ENCODE measurements around the gene NXPE4.
"Not testable (repeated sequence)": the region's sequence is repeated elsewhere in the genome, so short reads cannot be mapped to it uniquely, and the experiment has no call there.

The NXPE4 gene

DNA sequence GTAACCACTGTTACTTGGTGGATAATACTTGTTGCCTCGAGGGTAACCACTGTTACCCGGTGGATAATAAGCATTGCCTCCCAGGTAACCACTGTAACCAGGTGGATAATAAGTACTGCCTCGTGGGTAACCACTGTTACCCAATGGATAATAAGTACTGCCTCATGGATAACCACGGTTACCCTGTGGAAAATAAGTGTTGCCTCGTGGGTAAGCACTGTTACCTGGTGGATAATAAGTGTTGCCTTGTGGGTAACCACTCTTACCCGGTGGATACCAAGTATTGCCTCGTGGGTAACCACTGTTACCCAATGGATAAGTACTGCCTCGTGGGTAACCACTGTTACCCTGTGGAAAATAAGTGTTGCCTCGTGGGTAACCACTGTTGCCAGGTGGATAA, 13.0 kb upstream of the NXPE4 start:
- not testable (repeated sequence) for H2AK5ac ChIP-seq (ENCODE audit: low read length); H3K56ac ChIP-seq (ENCODE audit: low read length); H2BK120ac ChIP-seq (ENCODE audit: low read depth, low read length); H3K4me2 ChIP-seq (ENCODE audit: low read length); H4K5ac ChIP-seq (ENCODE audit: low read length); H3K27me3 ChIP-seq (ENCODE audit: insufficient read depth, low read length, poor library complexity); H3K79me1 ChIP-seq (ENCODE audit: low read length); H3K36me3 ChIP-seq (ENCODE audit: control insufficient read depth, insufficient read depth, low read length); H3K27ac ChIP-seq (ENCODE audit: low read depth, low read length); H3K4ac ChIP-seq (ENCODE audit: low read depth, low read length); H3K9ac ChIP-seq (ENCODE audit: low read length); H3K4me1 ChIP-seq (ENCODE audit: control insufficient read depth, low read depth, low read length); H3K79me2 ChIP-seq (ENCODE audit: control insufficient read depth, insufficient read depth, low read length); H2BK5ac ChIP-seq (ENCODE audit: low read length); H2BK15ac ChIP-seq (replicated peaks; ENCODE audit: low read depth); H3K23ac ChIP-seq (ENCODE audit: low read length); H3K18ac ChIP-seq (ENCODE audit: low read length); DNase-seq; H4K8ac ChIP-seq (ENCODE audit: low read depth, low read length); H3K4me3 ChIP-seq (ENCODE audit: low read length)
- WGBS (ENCODE audit: extremely low coverage, insufficient coverage, low lambda C conversion rate) = no CpG with 5 or more reads among the region's 9 CpGs

DNA sequence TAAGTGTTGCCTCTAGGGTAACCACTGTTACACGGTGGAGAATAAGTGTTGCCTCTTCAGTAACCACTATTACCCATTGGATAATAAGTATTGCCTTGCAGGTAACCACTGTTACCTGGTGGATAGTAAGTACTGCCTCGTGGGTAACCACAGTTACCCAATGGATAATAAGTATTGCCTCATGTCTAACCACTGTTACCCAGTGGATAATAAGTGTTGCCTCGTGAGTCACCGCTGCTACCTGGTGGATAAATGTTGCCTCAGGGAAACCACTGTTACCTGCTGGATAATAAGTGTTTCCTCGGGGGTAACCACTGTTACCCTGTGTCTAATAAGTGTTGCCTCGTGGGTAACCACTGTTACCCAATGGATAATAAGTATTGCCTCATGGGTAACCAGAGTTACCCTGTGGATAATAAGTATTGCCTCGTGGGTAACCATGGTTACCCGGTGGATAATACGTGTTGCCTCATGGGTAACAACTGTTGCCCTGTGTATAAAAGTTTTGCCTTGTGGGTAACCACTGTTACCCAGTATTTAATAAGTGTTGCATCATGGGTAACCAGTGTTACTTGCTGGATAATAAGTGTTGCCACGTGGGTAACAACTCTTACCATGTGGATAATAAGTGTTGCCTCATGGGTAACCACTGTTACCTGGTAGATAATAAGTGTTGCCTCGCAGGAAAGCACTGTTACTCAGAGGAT, 12.3 kb upstream of the NXPE4 start:
- Histone ChIP-seq H4K8ac (ENCODE audit: low read depth, low read length) (no peak overlapping the region), H3K18ac (ENCODE audit: low read length) (no peak overlapping the region), H2BK5ac (ENCODE audit: low read length) (no peak overlapping the region), H3K79me1 (ENCODE audit: low read length) (no peaks in the 10 kb centered on the region), H2BK15ac (replicated peaks; ENCODE audit: low read depth) (no peak overlapping the region), H3K4me3 (ENCODE audit: low read length) (no peak overlapping the region), H3K56ac (ENCODE audit: low read length) (no peak overlapping the region), H3K36me3 (ENCODE audit: control insufficient read depth, insufficient read depth, low read length) (no peaks in the 10 kb centered on the region), H3K4me2 (ENCODE audit: low read length) (no peak overlapping the region), H3K79me2 (ENCODE audit: control insufficient read depth, insufficient read depth, low read length) (no peaks in the 10 kb centered on the region), H3K4ac (ENCODE audit: low read depth, low read length) (no peak overlapping the region), H2AK5ac (ENCODE audit: low read length) (no peak overlapping the region), H3K27me3 (ENCODE audit: insufficient read depth, low read length, poor library complexity) (no peaks in the 10 kb centered on the region), H4K5ac (ENCODE audit: low read length) (no peak overlapping the region), H3K4me1 (ENCODE audit: control insufficient read depth, low read depth, low read length) (no peaks in the 10 kb centered on the region), H3K9ac (ENCODE audit: low read length) (no peak overlapping the region), H3K27ac (ENCODE audit: low read depth, low read length) (no peak overlapping the region), H2BK120ac (ENCODE audit: low read depth, low read length) (no peak overlapping the region), H3K23ac (ENCODE audit: low read length) (no peak overlapping the region)
- no peak for DNase-seq
- no CpG with 5 or more reads among the region's 11 CpGs for WGBS (ENCODE audit: extremely low coverage, insufficient coverage, low lambda C conversion rate)

- not testable (repeated sequence) for H2BK5ac ChIP-seq (ENCODE audit: low read length); H3K4me1 ChIP-seq (ENCODE audit: control insufficient read depth, low read depth, low read length); H3K79me2 ChIP-seq (ENCODE audit: control insufficient read depth, insufficient read depth, low read length); H4K8ac ChIP-seq (ENCODE audit: low read depth, low read length); H3K4me2 ChIP-seq (ENCODE audit: low read length); H3K56ac ChIP-seq (ENCODE audit: low read length); H4K5ac ChIP-seq (ENCODE audit: low read length); H2AK5ac ChIP-seq (ENCODE audit: low read length); H3K23ac ChIP-seq (ENCODE audit: low read length); H3K27ac ChIP-seq (ENCODE audit: low read depth, low read length); H3K36me3 ChIP-seq (ENCODE audit: control insufficient read depth, insufficient read depth, low read length); H2BK15ac ChIP-seq (replicated peaks; ENCODE audit: low read depth); H3K27me3 ChIP-seq (ENCODE audit: insufficient read depth, low read length, poor library complexity); H3K4me3 ChIP-seq (ENCODE audit: low read length); H2BK120ac ChIP-seq (ENCODE audit: low read depth, low read length); H3K4ac ChIP-seq (ENCODE audit: low read depth, low read length); H3K9ac ChIP-seq (ENCODE audit: low read length); DNase-seq; H3K18ac ChIP-seq (ENCODE audit: low read length); H3K79me1 ChIP-seq (ENCODE audit: low read length)
- WGBS (ENCODE audit: extremely low coverage, insufficient coverage, low lambda C conversion rate) = no CpG with 5 or more reads among the region's 5 CpGs
Measured at GRCh38 chr11:114606802-114607075, 11.2 kb upstream of the NXPE4 start.

GRCh38 chr11:114606003-114606801, 10.6 kb upstream of the NXPE4 start:
- no peak overlapping the region for H4K5ac ChIP-seq (ENCODE audit: low read length)
- H3K4me1 ChIP-seq (ENCODE audit: control insufficient read depth, low read depth, low read length) = no peaks in the 10 kb centered on the region
- H4K8ac ChIP-seq (ENCODE audit: low read depth, low read length) = no peak overlapping the region
- no peak overlapping the region for H2BK5ac ChIP-seq (ENCODE audit: low read length)
- WGBS (ENCODE audit: extremely low coverage, insufficient coverage, low lambda C conversion rate) = no CpG with 5 or more reads among the region's 9 CpGs
- no peak overlapping the region for H3K56ac ChIP-seq (ENCODE audit: low read length)
- DNase-seq = no peak
- H2AK5ac ChIP-seq (ENCODE audit: low read length) = no peak overlapping the region
- H3K79me2 ChIP-seq (ENCODE audit: control insufficient read depth, insufficient read depth, low read length) = no peaks in the 10 kb centered on the region
- no peaks in the 10 kb centered on the region for H3K36me3 ChIP-seq (ENCODE audit: control insufficient read depth, insufficient read depth, low read length)
- H3K4ac ChIP-seq (ENCODE audit: low read depth, low read length) = no peak overlapping the region
- no peak overlapping the region for H3K23ac ChIP-seq (ENCODE audit: low read length)
- no peaks in the 10 kb centered on the region for H3K27me3 ChIP-seq (ENCODE audit: insufficient read depth, low read length, poor library complexity)
- no peak overlapping the region for H3K9ac ChIP-seq (ENCODE audit: low read length)
- no peaks in the 10 kb centered on the region for H3K79me1 ChIP-seq (ENCODE audit: low read length)
- no peak overlapping the region for H3K4me3 ChIP-seq (ENCODE audit: low read length)
- no peak overlapping the region for H3K4me2 ChIP-seq (ENCODE audit: low read length)
- no peak overlapping the region for H3K18ac ChIP-seq (ENCODE audit: low read length)
- no peak overlapping the region for H2BK120ac ChIP-seq (ENCODE audit: low read depth, low read length)
- H2BK15ac ChIP-seq (replicated peaks; ENCODE audit: low read depth) = no peak overlapping the region
- H3K27ac ChIP-seq (ENCODE audit: low read depth, low read length) = no peak overlapping the region

DNA sequence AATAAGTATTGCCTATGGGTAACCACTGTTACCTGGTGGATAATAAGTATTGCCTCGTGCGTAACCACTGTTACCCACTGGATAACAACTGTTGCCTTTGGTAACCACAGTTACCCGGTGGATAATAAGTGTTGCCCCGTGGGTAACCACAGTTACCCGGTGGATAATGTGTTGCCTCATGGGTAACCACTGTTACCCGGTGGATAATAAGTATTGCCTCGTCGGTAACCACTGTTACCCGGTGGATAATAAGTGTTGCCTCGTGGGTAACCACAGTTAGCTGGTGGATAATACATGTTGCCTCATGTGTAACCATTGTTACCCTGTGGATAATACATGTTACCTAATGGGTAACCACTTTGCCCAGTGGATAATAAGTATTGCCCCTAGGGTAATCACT, 9.8 kb upstream of the NXPE4 start:
- H3K9ac ChIP-seq (ENCODE audit: low read length) = no peak overlapping the region

More for the DNA sequence above, 9.8 kb upstream of the NXPE4 start:
- Histone ChIP-seq H3K4me1 (ENCODE audit: control insufficient read depth, low read depth, low read length) (no peaks in the 10 kb centered on the region), H4K5ac (ENCODE audit: low read length) (no peak overlapping the region), H3K56ac (ENCODE audit: low read length) (no peak overlapping the region), H3K4me3 (ENCODE audit: low read length) (no peak overlapping the region), H2BK120ac (ENCODE audit: low read depth, low read length) (no peak overlapping the region), H3K36me3 (ENCODE audit: control insufficient read depth, insufficient read depth, low read length) (no peaks in the 10 kb centered on the region), H3K79me1 (ENCODE audit: low read length) (no peaks in the 10 kb centered on the region), H3K4me2 (ENCODE audit: low read length) (no peak overlapping the region), H3K27me3 (ENCODE audit: insufficient read depth, low read length, poor library complexity) (no peaks in the 10 kb centered on the region), H2AK5ac (ENCODE audit: low read length) (no peak overlapping the region), H3K79me2 (ENCODE audit: control insufficient read depth, insufficient read depth, low read length) (no peaks in the 10 kb centered on the region), H2BK5ac (ENCODE audit: low read length) (no peak overlapping the region), H3K23ac (ENCODE audit: low read length) (no peak overlapping the region), H3K18ac (ENCODE audit: low read length) (no peak overlapping the region), H2BK15ac (replicated peaks; ENCODE audit: low read depth) (no peak overlapping the region), H3K4ac (ENCODE audit: low read depth, low read length) (no peak overlapping the region), H3K27ac (ENCODE audit: low read depth, low read length) (no peak overlapping the region), H4K8ac (ENCODE audit: low read depth, low read length) (no peak overlapping the region)
- WGBS (ENCODE audit: extremely low coverage, insufficient coverage, low lambda C conversion rate) = no CpG with 5 or more reads among the region's 10 CpGs
- DNase-seq = no peak

Data from mesendoderm (in vitro differentiated cells).